Measurements from ENCODE around the gene RPS19. TPM values are rescaled to one million over a fixed set of nuclear protein-coding genes. Genes with fewer than 3 reads are reported as not detected.
A peak's percentile ranks its signal among the peaks of the same experiment; 100 is the strongest.

RPS19 gene
- total RNA-seq, 1 donor from 2014 or later = 2,232 TPM

DNA sequence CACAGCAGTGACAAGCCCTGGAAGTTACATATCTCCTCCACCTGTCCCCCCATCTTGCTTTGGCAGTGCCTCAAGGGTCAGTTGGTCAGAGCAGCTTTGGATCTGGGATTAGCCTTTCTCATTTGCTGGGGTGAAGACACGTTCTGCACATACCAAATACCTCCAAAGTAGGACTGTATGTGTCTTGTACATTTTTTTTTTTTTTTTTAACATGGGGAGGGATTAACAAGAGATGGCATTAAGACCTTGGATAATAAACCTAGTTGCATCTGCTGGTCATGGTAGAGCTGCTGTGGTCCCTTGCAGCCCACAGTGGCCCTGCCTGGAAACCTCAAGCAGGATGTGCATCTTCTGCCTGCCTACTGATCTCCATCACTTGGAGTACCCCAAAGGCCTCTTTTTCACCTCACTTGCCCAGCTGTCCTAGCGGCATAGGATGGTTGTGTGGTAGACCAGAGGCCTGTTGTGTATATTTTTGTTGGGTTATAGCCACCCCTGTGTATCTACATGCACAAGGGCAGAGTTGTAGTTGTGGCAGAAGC, 2.5 kb downstream of the RPS19 start:
- no peak for DNase-seq (ENCODE audit: low spot score, unreplicated experiment)
- Mint-ChIP-seq H3K4me3 (ENCODE audit: low read depth) (peak overlapping the region; percentile 87), H3K27ac (no peak overlapping the region), H3K36me3 (ENCODE audit: insufficient read depth) (peaks cover 35% of the 10 kb centered on the region), H3K27me3 (no peaks in the 10 kb centered on the region), H3K4me1 (ENCODE audit: low read depth) (peaks cover 29% of the 10 kb centered on the region), H3K9me3 (ENCODE audit: low read depth) (no peaks in the 10 kb centered on the region)
- TF ChIP-seq, protein P1, sequence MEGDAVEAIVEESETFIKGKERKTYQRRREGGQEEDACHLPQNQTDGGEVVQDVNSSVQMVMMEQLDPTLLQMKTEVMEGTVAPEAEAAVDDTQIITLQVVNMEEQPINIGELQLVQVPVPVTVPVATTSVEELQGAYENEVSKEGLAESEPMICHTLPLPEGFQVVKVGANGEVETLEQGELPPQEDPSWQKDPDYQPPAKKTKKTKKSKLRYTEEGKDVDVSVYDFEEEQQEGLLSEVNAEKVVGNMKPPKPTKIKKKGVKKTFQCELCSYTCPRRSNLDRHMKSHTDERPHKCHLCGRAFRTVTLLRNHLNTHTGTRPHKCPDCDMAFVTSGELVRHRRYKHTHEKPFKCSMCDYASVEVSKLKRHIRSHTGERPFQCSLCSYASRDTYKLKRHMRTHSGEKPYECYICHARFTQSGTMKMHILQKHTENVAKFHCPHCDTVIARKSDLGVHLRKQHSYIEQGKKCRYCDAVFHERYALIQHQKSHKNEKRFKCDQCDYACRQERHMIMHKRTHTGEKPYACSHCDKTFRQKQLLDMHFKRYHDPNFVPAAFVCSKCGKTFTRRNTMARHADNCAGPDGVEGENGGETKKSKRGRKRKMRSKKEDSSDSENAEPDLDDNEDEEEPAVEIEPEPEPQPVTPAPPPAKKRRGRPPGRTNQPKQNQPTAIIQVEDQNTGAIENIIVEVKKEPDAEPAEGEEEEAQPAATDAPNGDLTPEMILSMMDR (IDR thresholded peaks at IDR 0.05; ENCODE audit: unreplicated experiment) = no peak

DNA sequence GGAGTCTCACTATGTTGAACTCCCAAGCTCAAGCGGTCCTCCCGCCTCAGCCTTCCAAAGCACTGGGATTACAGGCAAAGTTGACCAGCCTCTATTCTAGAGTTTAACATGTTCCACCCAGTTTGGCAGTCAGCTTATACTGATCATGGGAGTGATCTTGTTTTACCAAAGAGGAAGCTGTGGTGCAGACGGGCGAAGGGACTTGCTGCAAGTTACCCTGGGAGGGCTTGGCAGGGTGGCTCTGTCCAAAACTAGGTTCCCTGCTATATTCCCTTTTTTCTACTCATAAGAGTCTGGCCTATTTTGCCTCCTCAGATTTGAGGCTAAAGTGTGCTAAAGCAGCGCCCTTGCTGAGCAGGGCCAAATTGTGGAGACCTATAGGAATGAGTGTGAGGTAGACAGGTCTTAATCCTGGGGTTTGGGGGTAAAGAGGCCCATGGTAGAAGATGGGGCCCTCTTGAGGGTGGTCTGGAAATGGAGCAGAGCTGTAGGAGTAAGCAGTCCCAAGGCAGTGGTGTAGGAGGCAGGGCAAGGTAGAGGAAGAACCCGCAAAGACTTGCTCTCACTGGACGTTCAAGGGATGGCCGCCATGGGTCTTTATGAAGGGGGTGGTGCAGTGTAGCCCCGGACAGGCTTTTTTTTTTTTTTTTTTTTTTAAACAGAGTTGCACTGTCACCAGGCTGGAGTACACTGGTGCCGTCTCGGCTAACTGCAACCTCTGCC, 3.3 kb downstream of the RPS19 start:
- peaks cover 36% of the 10 kb centered on the region for H3K4me1 Mint-ChIP-seq (ENCODE audit: low read depth)
- no peaks in the 10 kb centered on the region for H3K27me3 Mint-ChIP-seq
- TF ChIP-seq, protein P1 (IDR thresholded peaks at IDR 0.05; ENCODE audit: unreplicated experiment) = no peak
- peaks cover 39% of the 10 kb centered on the region for H3K36me3 Mint-ChIP-seq (ENCODE audit: insufficient read depth)
- no peak overlapping the region for H3K4me3 Mint-ChIP-seq (ENCODE audit: low read depth)
- H3K27ac Mint-ChIP-seq = peak overlapping the region; percentile 84
- DNase-seq (ENCODE audit: low spot score, unreplicated experiment) = no peak
- H3K9me3 Mint-ChIP-seq (ENCODE audit: low read depth) = no peaks in the 10 kb centered on the region

DNA sequence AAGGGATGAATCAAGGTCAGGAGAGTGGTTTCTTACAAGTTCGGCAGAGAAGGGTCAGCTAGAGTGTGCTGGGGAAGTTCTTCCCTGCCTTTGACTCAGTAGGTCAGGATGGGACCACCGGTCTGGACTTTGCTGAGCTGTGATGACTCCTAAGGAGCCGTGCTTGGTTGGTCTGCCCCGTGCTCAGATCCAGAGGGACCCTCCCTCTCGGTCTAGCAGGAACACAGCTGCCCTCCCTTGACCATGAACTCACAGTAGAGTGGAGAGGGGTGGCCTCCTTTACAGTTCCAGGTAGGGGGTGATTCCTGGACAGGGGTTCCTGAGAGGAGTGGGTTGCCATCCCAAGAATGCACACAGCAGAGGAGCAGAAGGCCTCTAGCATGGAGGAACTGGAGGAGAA, 4.3 kb downstream of the RPS19 start:
- DNase-seq (ENCODE audit: low spot score, unreplicated experiment) = no peak
- peaks cover 39% of the 10 kb centered on the region for H3K36me3 Mint-ChIP-seq (ENCODE audit: insufficient read depth)
- peak overlapping the region; percentile 68 for H3K27ac Mint-ChIP-seq
- peaks cover 42% of the 10 kb centered on the region for H3K4me1 Mint-ChIP-seq (ENCODE audit: low read depth)
- H3K27me3 Mint-ChIP-seq = no peaks in the 10 kb centered on the region
- TF ChIP-seq, protein P1 (IDR thresholded peaks at IDR 0.05; ENCODE audit: unreplicated experiment) = no peak
- peak overlapping the region; percentile 14 for H3K4me3 Mint-ChIP-seq (ENCODE audit: low read depth)
- H3K9me3 Mint-ChIP-seq (ENCODE audit: low read depth) = no peaks in the 10 kb centered on the region

DNA sequence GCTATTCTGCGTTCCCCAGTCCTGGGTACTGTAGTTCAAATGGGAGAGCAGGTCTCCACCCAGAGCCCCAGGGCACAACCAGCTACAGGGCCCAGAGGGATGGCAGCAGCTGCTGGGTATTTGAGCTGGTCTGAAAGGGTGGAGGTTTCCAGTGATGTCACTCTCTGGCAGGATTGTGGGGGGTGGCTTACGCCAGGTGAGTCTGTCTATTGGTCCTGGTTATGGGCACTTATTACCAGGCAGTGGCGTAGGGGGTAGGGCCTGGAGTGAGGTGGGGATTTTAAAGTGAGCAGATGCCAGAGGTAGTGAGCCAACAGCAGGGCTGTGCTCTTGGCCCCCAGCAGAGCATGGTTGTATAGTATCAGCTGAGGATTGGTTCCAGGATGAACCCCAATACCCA, 6.2 kb downstream of the RPS19 start:
- Mint-ChIP-seq H3K27me3 (no peaks in the 10 kb centered on the region), H3K27ac (no peak overlapping the region), H3K4me3 (ENCODE audit: low read depth) (peak overlapping the region; percentile 38), H3K36me3 (ENCODE audit: insufficient read depth) (peaks cover 41% of the 10 kb centered on the region), H3K4me1 (ENCODE audit: low read depth) (peaks cover 44% of the 10 kb centered on the region), H3K9me3 (ENCODE audit: low read depth) (no peaks in the 10 kb centered on the region)
- TF ChIP-seq, protein P1 (IDR thresholded peaks at IDR 0.05; ENCODE audit: unreplicated experiment) = no peak
- no peak for DNase-seq (ENCODE audit: low spot score, unreplicated experiment)

DNA sequence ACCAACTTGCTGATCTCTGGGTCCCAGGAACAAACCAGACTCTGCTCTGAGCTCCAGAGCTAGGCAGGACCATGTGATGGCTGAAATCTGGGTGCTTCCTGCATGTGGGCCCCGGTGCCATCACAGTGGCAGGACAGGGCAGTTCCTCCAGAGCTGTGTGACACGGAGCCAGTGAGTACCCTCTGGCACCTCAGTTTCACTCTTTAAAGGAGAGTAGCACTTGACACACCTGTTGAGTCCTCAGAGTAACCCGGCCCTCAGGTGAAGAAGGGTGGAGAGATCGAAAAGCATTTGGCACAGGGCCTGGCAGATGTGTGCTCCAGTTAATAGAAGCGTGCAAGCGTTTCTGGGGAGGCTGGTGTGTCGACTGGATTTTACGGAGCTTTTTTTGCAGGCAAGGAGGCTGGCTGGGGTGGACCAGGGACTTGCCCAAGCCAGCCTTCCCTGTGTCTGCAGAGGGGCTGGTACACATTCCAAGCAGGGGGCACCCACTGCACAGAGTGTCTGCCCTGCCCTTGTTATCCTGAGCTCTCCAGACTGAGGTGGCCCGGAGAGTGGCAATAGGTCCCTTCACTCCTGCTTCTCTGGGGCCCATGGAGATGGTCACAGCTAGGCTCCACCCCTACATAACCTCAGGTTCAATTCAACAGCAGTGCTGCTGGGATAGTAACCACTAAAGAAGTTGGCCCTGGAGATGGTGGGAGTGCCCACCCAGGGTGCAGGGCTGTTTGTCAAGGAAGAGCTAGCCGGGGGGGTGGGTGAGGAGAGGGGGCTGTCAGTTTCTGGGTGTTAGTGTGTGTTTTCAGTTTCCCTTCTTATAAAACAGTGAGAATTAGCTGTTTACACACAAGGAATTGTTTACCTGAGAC, 8.3 kb downstream of the RPS19 start:
- H3K4me3 Mint-ChIP-seq (ENCODE audit: low read depth) = no peak overlapping the region

More for the DNA sequence above, 8.3 kb downstream of the RPS19 start:
- no peak for DNase-seq (ENCODE audit: low spot score, unreplicated experiment)
- TF ChIP-seq, protein P1 (IDR thresholded peaks at IDR 0.05; ENCODE audit: unreplicated experiment) = no peak
- Mint-ChIP-seq H3K36me3 (ENCODE audit: insufficient read depth) (peaks cover 34% of the 10 kb centered on the region), H3K27me3 (no peaks in the 10 kb centered on the region), H3K4me1 (ENCODE audit: low read depth) (peaks cover 31% of the 10 kb centered on the region), H3K9me3 (ENCODE audit: low read depth) (no peaks in the 10 kb centered on the region), H3K27ac (peak overlapping the region; percentile 91)
